HG02610 (cell line): ENCODE data around the gene APBA2.
"Not testable (repeated sequence)": the region's sequence is repeated elsewhere in the genome, so short reads cannot be mapped to it uniquely, and the experiment has no call there.

Experiments
- ATAC-seq: cut with Tn5 transposase; IDR thresholded peaks from one replicate; pipeline ENCODE4 v1.9.1; 2021; ENCODE audit warnings: mild to moderate bottlenecking, moderate library complexity; ENCODE audit not compliant: unreplicated experiment

The APBA2 gene

GRCh38 chr15:29141308-29142128, 255.7 kb downstream of the APBA2 start:
- ATAC-seq: no peak

DNA sequence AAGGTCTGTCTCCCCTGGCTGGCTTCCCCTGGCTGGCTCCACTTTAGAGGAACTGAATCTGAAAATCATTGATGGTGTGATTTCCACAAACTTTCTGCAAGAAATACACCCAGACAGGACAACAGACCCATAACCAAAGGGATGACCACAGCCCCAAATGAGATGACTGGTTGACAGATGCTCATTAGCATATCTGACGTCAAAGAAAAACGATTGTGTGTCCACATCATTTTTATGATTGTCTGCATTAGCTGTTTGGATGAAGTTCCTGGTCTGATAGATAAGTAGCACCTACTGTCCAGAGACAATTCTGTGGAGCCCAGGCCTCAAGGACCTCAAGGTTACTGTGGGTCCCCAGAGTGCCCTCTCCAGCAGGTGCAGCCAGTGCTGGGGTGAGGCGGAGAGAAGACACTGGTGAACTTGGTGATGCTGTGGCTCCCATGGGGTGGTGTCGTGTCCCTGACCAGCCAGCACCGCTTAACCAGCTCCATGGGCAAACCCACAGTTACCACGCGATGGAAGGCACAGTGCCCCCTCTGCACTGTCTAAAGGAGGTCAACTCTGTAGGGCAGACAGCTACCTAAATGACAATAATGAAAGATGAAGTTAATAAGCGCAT, 256.5 kb downstream of the APBA2 start:
- peak; percentile 37 for ATAC-seq

GRCh38 chr15:29143293-29143692, 257.5 kb downstream of the APBA2 start:
- no peak for ATAC-seq

DNA sequence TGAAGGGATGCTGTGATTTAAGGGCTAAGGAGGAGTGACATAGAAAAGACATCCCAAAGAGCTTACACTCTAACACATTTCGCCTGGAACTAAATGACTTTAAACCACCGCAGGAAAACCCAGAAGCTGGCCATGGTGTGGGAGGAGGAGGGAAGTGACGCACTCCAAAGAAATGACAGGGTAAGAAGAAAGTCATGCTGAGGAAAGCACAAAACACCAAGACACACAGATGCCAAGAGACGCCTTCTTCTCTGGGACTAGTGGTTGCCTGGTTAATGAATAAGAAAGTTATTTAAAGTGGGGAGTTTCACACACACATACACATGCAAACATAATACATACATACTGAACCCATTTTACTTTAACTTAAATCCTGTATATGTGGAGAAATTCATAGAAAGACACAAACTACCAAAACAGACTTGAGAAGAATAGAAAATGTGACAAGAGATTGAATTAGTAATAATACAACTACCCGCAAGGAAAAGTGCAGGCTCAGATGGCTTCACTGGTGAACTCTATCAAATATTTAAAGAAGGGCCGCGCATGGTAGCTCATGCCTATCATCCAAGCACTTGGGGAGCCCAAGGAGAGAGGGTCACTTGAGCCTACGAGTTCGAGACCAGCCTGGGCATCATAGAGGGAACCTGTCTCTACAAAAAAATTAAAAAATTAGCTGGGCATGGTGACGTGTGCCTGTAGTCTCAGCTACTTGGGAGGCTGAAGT, 258.3 kb downstream of the APBA2 start:
- no peak for ATAC-seq

DNA sequence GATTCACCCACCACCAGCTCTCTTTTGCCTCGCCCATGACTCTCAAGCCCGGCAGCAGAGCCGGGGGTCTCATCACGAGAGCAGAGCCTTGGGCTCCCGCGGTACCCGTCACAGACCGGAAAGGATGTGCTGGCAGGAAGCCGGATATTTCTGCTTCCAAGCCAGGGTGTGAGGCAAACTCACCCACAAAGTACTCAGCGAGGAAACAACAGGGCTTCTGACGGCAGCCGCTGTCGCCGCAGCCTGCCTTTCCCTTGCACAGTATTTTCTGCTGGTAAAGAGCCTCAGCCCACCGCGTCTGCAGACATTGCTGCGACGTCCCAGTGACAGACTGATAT, 263.9 kb downstream of the APBA2 start:
- ATAC-seq: no peak

DNA sequence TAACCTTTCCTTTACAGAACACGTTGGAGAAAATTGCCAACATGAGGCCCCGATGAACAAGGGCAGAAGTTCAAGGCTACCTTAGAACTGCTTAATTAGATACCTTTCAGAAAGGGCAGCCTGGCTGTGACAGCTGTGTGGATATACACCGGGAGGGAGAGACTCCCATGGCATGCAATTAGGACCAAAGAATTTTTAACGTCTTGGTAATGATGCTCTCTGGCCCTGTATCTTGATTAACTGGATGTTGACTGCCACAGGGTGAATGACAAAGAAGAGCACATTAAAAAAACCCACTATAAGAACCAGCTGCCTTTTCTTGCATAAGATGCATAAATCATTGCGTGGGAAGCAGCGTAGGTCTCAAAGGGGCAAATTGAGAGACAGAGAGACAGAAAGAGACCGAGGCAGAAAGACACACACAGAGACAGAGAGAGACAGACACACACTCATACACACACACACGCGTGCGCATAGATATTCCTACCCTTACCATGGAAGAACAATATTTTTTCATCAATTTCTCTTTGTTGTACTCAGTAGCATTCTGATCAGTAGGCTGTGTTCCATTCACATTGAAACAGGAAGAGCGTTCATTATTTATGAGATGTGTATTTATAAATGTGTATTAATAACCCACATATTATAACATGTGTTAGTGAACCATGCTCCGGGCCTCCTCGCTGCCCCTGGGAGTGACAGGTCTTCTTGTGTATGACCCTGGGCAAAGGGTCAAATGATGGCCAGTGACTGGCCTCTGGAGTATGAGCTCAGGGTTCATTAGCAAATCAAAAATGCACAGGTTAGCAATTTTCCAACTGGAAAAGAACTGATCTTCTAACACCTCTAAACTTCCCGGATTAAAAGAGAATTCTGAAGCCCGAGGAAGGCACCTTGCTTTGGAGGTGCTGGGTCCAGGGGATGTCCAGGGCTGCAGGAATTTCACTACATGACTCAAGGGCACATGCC, 265.0 kb downstream of the APBA2 start:
- no peak for ATAC-seq

- ATAC-seq: no peak
Measured at GRCh38 chr15:29151484-29151857, 265.7 kb downstream of the APBA2 start.

DNA sequence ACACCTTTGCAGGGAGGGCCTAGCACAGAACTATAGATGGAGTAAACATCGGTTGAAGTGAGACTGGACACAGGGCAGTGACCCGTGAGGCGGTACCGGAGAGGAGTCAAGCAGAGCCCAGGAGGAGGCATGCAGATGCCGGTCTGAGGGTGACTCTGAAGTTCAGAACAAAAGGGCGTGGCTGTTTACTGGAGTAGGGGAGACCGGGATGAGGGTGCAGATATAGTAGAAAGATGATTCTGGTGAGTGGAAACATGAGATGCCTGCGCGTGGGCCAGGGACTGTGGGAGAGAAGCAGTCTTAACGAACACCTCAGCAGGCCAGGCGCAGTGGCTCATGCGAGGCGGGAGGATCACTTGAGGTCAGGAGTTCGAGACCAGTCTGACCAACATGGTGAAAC, 270.7 kb downstream of the APBA2 start:
- ATAC-seq: no peak

DNA sequence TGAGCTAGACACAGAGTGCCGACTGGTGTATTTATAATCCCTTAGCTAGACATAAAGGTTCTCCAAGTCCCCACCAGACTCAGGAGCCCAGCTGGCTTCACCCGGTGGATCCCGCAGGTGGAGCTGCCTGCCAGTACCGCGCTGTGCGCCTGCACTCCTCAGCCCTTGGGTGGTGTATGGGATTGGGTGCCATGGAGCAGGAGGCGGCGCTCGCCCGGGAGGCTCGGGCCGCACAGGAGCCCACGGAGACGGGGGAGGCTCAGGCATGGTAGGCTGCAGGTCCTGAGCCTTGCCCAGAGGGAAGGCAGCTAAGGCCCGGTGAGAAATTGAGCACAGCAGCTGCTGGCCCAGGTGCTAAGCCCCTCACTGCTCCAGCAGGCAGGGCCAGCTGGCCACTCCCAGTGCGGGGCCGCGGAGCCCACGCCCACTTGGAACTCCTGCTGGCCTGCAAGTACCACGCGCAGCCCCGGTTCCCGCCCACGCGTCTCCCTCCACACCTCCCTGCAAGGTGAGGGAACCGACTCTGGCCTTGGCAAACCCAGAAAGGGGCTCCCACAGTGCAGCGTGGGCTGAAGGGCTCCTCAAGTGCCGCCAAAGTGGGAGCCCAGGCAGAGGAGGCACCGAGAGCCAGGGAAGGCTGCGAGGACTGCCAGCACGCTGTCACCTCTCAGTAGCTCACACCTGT, 274.1 kb downstream of the APBA2 start:
- ATAC-seq: no peak

GRCh38 chr15:29162411-29162810, 276.6 kb downstream of the APBA2 start:
- ATAC-seq: no peak

DNA sequence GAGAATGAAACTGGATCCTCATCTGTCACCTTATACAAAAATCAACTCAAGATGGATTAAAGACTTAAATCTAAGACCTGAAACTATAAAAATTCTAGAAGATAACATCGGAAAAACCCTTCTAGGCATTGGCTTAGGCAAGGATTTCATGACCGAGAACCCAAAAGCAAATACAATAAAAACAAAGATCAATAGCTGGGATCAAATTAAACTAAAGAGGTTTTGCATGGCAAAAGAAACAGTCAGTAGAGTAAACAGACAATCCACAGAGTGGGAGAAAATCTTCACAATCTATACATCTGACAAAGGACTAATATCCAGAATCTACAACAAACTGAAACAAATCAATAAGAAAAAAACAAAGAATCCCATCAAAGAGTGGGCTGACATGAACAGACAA, 281.3 kb downstream of the APBA2 start:
- not testable (repeated sequence) for ATAC-seq
